Measurements from ENCODE around the gene CCIN.

DNA sequence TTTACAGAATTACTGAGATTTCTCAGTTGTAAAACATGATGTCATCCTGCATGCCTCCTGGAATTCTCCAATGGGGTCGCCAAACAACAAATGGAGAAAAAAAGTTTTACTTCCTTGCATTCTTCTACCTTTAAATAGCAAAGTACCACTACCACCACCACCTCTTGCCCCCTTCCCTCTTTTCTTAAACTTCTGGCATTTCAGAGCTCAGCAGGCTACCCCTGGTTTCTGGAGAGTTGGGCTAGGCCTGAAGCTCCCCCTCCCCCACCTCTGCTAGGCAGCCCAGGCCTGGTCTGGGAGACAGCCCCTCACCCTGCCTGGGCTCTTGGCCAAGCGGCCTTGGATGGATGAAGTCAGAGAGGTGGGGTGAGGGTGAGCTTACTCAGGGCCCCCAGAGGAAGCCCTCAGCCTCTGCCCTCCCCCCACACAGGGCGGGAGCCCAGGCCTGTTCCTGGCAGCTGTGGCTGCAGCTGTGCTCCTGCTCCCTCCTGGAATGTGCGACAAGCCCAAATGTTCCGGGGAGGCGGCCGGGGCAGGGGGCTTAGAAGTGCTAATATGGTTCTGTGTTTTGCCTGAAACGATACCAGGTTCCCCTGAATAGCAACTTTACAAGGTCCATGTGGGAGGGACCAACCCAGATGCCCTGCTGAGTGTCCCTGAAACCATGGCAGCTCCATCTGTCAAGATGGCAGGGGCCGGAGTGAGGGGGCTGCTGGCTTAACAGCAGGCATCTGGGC is 6.0 kb upstream of the CCIN start:
- TF ChIP-seq, protein P1, sequence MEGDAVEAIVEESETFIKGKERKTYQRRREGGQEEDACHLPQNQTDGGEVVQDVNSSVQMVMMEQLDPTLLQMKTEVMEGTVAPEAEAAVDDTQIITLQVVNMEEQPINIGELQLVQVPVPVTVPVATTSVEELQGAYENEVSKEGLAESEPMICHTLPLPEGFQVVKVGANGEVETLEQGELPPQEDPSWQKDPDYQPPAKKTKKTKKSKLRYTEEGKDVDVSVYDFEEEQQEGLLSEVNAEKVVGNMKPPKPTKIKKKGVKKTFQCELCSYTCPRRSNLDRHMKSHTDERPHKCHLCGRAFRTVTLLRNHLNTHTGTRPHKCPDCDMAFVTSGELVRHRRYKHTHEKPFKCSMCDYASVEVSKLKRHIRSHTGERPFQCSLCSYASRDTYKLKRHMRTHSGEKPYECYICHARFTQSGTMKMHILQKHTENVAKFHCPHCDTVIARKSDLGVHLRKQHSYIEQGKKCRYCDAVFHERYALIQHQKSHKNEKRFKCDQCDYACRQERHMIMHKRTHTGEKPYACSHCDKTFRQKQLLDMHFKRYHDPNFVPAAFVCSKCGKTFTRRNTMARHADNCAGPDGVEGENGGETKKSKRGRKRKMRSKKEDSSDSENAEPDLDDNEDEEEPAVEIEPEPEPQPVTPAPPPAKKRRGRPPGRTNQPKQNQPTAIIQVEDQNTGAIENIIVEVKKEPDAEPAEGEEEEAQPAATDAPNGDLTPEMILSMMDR (IDR thresholded peaks at IDR 0.05) = no peak
- TF ChIP-seq ZFX (IDR thresholded peaks at IDR 0.05; ENCODE audit: borderline replicate concordance) = no peak

All from 22Rv1 (cell line).